PC-3 (cell line): ENCODE data around the gene SEMA6B.

ENCODE experiments used
- CTCF ChIP-seq: fragments of 300-600 bp; sonication (generic); conservative IDR thresholded peaks from 2 replicates; pipeline ENCODE4 v1.5.1; 2017; ENCODE audit warnings: antibody characterized with exemption, low read depth, mild to moderate bottlenecking, low read length
- EZH2 ChIP-seq: fragments of 300-600 bp; sonication (generic); IDR thresholded peaks from one replicate; pipeline ENCODE4 v1.6.1; 2017; ENCODE audit warnings: antibody characterized with exemption, mild to moderate bottlenecking, low read length; ENCODE audit not compliant: unreplicated experiment
- EZH2phosphoT487 ChIP-seq: fragments of 300-600 bp; sonication (generic); IDR thresholded peaks from 2 replicates; pipeline ENCODE4 v1.6.1; 2018; ENCODE audit warnings: mild to moderate bottlenecking, antibody characterized with exemption, low read length, borderline replicate concordance

- TF ChIP-seq EZH2 (no peak), CTCF (no peak), EZH2phosphoT487 (no peak)
Observed at GRCh38 chr19:4590559-4590958, 31.1 kb upstream of the SEMA6B start.
